Thymus (tissue), 11 donors: Measurements from ENCODE around the gene PRLR. TPM values are rescaled to one million over a fixed set of nuclear protein-coding genes. Genes with fewer than 3 reads are reported as not detected.

Experiments used
- DNase-seq, 9 donors: peaks; one replicate each; pipeline ENCODE4 v3.0.0-alpha.2; 2013; ENCODE audit warnings: low spot score in 9 of 9, low read depth in 6 of 9, missing footprints in 1 of 9
- H3K27ac ChIP-seq, 2 donors: one replicate each; pipeline ENCODE4 v1.5.1; 2013; ENCODE audit warnings: control low read depth in 1 of 2, low read depth in 1 of 2, low read length in 1 of 2, mild to moderate bottlenecking in 1 of 2, moderate library complexity in 1 of 2
- H3K27me3 ChIP-seq, 2 donors: one replicate each; pipeline ENCODE4 v1.5.1; 2013; ENCODE audit warnings: low read length in 1 of 2; ENCODE audit not compliant: control insufficient read depth in 2 of 2, insufficient read depth in 1 of 2
- H3K36me3 ChIP-seq, 2 donors: one replicate each; pipeline ENCODE4 v1.5.1; 2013; ENCODE audit warnings: low read length in 1 of 2, mild to moderate bottlenecking in 1 of 2, moderate library complexity in 1 of 2; ENCODE audit not compliant: control insufficient read depth in 2 of 2, insufficient read depth in 2 of 2
- H3K4me1 ChIP-seq, 2 donors: one replicate each; pipeline ENCODE4 v1.5.1; 2013; ENCODE audit warnings: low read length in 2 of 2; ENCODE audit not compliant: control insufficient read depth in 2 of 2, insufficient read depth in 2 of 2
- H3K4me3 ChIP-seq, 2 donors: one replicate each; pipeline ENCODE4 v1.5.1; 2013; ENCODE audit warnings: low read length in 2 of 2, control low read depth in 1 of 2, mild to moderate bottlenecking in 1 of 2
- H3K9me3 ChIP-seq, 2 donors: one replicate each; pipeline ENCODE4 v1.5.1; 2013; ENCODE audit warnings: low read length in 1 of 2, mild to moderate bottlenecking in 1 of 2; ENCODE audit not compliant: control insufficient read depth in 2 of 2, insufficient read depth in 1 of 2
- WGBS: extraction: QIAGEN DNeasy Blood & Tissue Kit; methylation state at CpG from one replicate; pipeline ENCODE4 v1.1.7; 2013; 5-methylcytosine and 5-hydroxymethylcytosine counted together
- polyA plus RNA-seq: library from polyadenylated mRNA; stranded (reverse); fragments of 200-250 nt; gene quantifications from one replicate; pipeline ENCODE4 v1.2.3, GENCODE V29; 2013
- total RNA-seq: library from RNA; stranded (reverse); fragments of 120-200 nt; gene quantifications from one replicate; pipeline ENCODE4 v1.2.4, GENCODE V29; 2013
- donor health status: healthy.

PRLR gene
- total and polyA plus RNA-seq, 2 donors, result 0.75 to 1.7 TPM

DNA sequence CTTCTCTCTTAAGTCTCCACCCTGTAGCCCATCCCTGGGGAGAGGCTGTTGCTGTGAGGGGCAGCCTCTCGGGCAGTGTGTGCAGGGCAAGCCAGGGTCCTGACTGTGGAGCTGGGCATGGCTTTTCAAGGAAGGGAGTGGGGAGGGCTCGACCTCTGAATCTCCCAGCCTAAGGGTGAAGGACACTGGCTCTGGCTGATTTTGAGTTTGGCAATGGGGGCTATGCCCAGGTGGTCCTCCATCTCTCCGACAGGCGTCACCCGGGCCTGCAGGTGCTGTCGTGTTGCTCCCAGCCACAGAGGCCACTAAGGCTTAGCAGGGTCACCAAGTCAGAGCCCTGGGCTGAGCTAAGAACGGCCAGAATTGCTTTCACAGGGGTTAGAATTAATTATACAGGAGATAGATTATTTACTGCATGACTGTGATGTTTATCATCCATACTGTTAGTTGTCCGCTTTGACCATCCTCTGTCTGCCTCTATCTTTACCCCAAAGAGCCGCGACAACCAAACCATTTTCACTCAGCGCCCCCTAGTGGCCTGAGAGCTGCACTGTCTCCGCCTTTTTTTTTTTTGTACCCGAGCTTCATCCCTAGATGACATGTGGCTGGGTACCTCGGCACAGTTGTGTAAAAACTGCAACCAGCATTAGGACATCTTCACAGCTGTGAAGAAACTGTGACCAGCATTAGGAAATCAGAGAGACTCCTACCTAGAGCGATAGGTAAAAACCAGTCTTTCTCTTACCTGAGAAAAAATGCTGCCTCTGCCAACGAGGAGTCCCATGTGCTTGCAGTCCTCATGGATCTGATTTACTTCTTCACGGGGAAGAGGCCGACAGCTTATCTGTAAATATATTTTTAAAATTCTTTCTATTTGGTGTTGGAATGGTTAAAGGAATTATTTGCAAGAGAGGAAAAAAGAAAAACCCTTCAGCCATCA is 227.0 kb downstream of the PRLR start:
- WGBS, result 55% methylated on average over 18 of the region's 18 CpGs
- Histone ChIP-seq H3K9me3 (no peaks in the 10 kb centered on the region), H3K27ac (no peak overlapping the region), H3K4me3 (no peak overlapping the region), H3K4me1 (no peaks in the 10 kb centered on the region), H3K27me3 (peaks cover 0 to 4% of the 10 kb centered on the region in 2 donors), H3K36me3 (no peaks in the 10 kb centered on the region)
- peak; percentile 13 to 68 (median 32) for DNase-seq

GRCh38 chr5:35002459-35002858 is 227.8 kb downstream of the PRLR start:
- Histone ChIP-seq H3K27ac (no peak overlapping the region), H3K9me3 (no peaks in the 10 kb centered on the region), H3K4me3 (no peak overlapping the region), H3K4me1 (no peaks in the 10 kb centered on the region), H3K36me3 (no peaks in the 10 kb centered on the region), H3K27me3 (peaks cover 0 to 4% of the 10 kb centered on the region in 2 donors)
- DNase-seq, result no peak
- 97% methylated on average over 6 of the region's 6 CpGs for WGBS

DNA sequence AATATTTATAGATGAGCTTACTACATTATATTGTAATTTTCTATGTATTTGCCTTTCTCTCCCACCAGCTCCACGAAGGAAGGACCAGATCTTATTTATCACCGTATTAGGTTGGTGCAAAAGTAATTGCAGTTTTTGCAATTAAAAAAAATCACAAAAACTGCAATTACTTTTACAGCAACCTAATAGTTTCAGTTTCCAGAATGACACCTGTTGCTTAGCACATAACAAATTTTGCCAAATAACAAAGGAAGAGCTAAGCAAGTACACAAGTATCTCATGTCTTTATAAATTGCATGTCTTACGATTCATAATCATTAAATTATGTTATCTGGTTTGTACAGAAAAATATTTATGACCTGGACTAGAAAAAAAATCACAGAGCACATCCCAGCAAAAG is 228.4 kb downstream of the PRLR start:
- DNase-seq, result no peak
- H3K4me3 ChIP-seq, result no peak overlapping the region
- peaks cover 0 to 4% of the 10 kb centered on the region in 2 donors for H3K27me3 ChIP-seq
- H3K4me1 ChIP-seq, result no peaks in the 10 kb centered on the region
- H3K9me3 ChIP-seq, result no peaks in the 10 kb centered on the region
- H3K27ac ChIP-seq, result no peak overlapping the region
- WGBS, result 93% methylated on average over 3 of the region's 3 CpGs
- no peaks in the 10 kb centered on the region for H3K36me3 ChIP-seq

Other genes with a start within 250 kb of the PRLR start
- gene AGXT2, start 182.5 kb downstream of the PRLR start, total RNA-seq, result not detected
- 0.02 TPM for gene AGXT2, start 182.5 kb downstream of the PRLR start, polyA plus RNA-seq